A673 (cell line): Measurements from ENCODE around the gene RILP. TPM values are rescaled to one million over a fixed set of nuclear protein-coding genes. Genes with fewer than 3 reads are reported as not detected.

Experiments used
- BruUV-seq: library from RNA; stranded (reverse); fragments of 400-500 nt; replicated peaks from 2 replicates; lab custom pipeline; 2021; lab: Mats Ljungman, UMichigan
- CTCF ChIA-PET: fragments of 300-600 bp; sonication (Branson Sonifier 250); formaldehyde crosslinking; loops from one replicate; lab custom pipeline; 2022; ENCODE audit warnings: antibody characterized with exemption; lab: Charles Lee
- POLR2A ChIA-PET: fragments of 300-600 bp; sonication (Branson Sonifier 250); formaldehyde crosslinking; loops from one replicate; lab custom pipeline; 2022; ENCODE audit warnings: antibody characterized with exemption; ENCODE audit not compliant: low non-redundant PET; lab: Charles Lee
- DNase-seq: peaks from one replicate; pipeline ENCODE4 v3.0.0-alpha.2; 2015; ENCODE audit warnings: low spot score
- H3K27ac ChIP-seq: fragments of 200-600 bp; sonication (generic); 2 replicates; pipeline ENCODE4 v1.5.1; 2016; ENCODE audit warnings: mixed run types, low read depth, mild to moderate bottlenecking, mixed read lengths, antibody characterized with exemption, low read length; ENCODE audit not compliant: poor library complexity, severe bottlenecking
- H3K27me3 ChIP-seq: fragments of 200-600 bp; sonication (generic); replicated peaks from 2 replicates; pipeline ENCODE4 v1.6.1; 2017; ENCODE audit warnings: mixed run types, low read depth, mild to moderate bottlenecking, mixed read lengths, antibody characterized with exemption, low read length; ENCODE audit not compliant: insufficient read depth, poor library complexity
- H3K36me3 ChIP-seq: fragments of 200-600 bp; sonication (generic); 2 replicates; pipeline ENCODE4 v1.6.1; 2016; ENCODE audit warnings: mixed run types, mild to moderate bottlenecking, mixed read lengths, antibody characterized with exemption, low read length; ENCODE audit not compliant: insufficient read depth, poor library complexity, severe bottlenecking
- H3K4me1 ChIP-seq: fragments of 200-600 bp; sonication (generic); 2 replicates; pipeline ENCODE4 v1.6.1; 2017; ENCODE audit warnings: mixed run types, mild to moderate bottlenecking, mixed read lengths, antibody characterized with exemption, low read length; ENCODE audit not compliant: insufficient read depth, poor library complexity, severe bottlenecking
- H3K4me3 ChIP-seq: fragments of 200-600 bp; sonication (generic); 2 replicates; pipeline ENCODE4 v1.5.1; 2016; ENCODE audit warnings: low read depth, mixed run types, mild to moderate bottlenecking, mixed read lengths, low read length; ENCODE audit not compliant: poor library complexity, severe bottlenecking
- H3K9me3 ChIP-seq: fragments of 200-600 bp; sonication (generic); 2 replicates; pipeline ENCODE4 v1.6.1; 2016; ENCODE audit warnings: mixed run types, low read depth, mild to moderate bottlenecking, mixed read lengths, antibody characterized with exemption, low read length; ENCODE audit not compliant: poor library complexity, severe bottlenecking
- CTCF ChIP-seq: fragments of 300-800, 200-600 bp; sonication (generic); conservative IDR thresholded peaks from 2 replicates; pipeline ENCODE4 v1.5.1; 2017; ENCODE audit warnings: low read depth, mild to moderate bottlenecking, antibody characterized with exemption, low read length, moderate library complexity, mixed read lengths
- EZH2 ChIP-seq: fragments of 200-600 bp; sonication (generic); IDR thresholded peaks from 2 replicates; pipeline ENCODE4 v1.6.1; 2017; ENCODE audit warnings: borderline replicate concordance, low read depth, mild to moderate bottlenecking, mixed read lengths, antibody characterized with exemption, low read length; ENCODE audit not compliant: poor library complexity, severe bottlenecking
- intact Hi-C: fragments of 100-400 bp; cut with micrococcal nuclease; formaldehyde crosslinking; loops from one replicate; pipeline ENCODE4 v1.10.0; 2022; ENCODE audit not compliant: unreplicated experiment
- total RNA-seq: library from RNA; stranded (reverse); gene quantifications from 2 replicates; pipeline ENCODE4 v1.2.3, GENCODE V29; 2021

The RILP gene
- total RNA-seq, 1 experiment from 2014 or later, result 0.73 TPM

GRCh38 chr17:1636732-1637285, 12.9 kb downstream of the RILP start:
- CTCF ChIA-PET, result no interaction called here

GRCh38 chr17:1635675-1636465, 13.8 kb downstream of the RILP start:
- intact Hi-C loops, result no loop called here
- DNase-seq, result no peak
- TF ChIP-seq CTCF (no peak), EZH2 (no peak)
- Histone ChIP-seq H3K4me3 (no peak overlapping the region), H3K4me1 (no peaks in the 10 kb centered on the region), H3K27me3 (no peaks in the 10 kb centered on the region), H3K27ac (no peak overlapping the region), H3K9me3 (no peaks in the 10 kb centered on the region), H3K36me3 (no peaks in the 10 kb centered on the region)
- POLR2A ChIA-PET, result interaction anchor here (0.6 kb wide), 1 partner anchor 8 kb away, joined by 11 read pairs; no protein-coding TSS in a partner anchor
- CTCF ChIA-PET, result no interaction called here
- BruUV-seq, result no TSS peak

More at GRCh38 chr17:1636732-1637285, 12.9 kb downstream of the RILP start:
- BruUV-seq, result no TSS peak
- TF ChIP-seq EZH2 (no peak), CTCF (no peak)
- intact Hi-C loops, result no loop called here
- POLR2A ChIA-PET, result no interaction called here
- Histone ChIP-seq H3K27me3 (no peaks in the 10 kb centered on the region), H3K9me3 (no peaks in the 10 kb centered on the region), H3K27ac (no peak overlapping the region), H3K36me3 (no peaks in the 10 kb centered on the region), H3K4me3 (no peak overlapping the region), H3K4me1 (no peaks in the 10 kb centered on the region)
- no peak for DNase-seq

GRCh38 chr17:1634841-1635650, 14.6 kb downstream of the RILP start:
- ChIA-PET CTCF (no interaction called here), POLR2A (interaction anchor here (0.6 kb wide), 1 partner anchor 7 kb away, joined by 11 read pairs; no protein-coding TSS in a partner anchor)
- Histone ChIP-seq H3K4me3 (no peak overlapping the region), H3K27me3 (peaks cover 7% of the 10 kb centered on the region), H3K4me1 (no peaks in the 10 kb centered on the region), H3K27ac (no peak overlapping the region), H3K36me3 (no peaks in the 10 kb centered on the region), H3K9me3 (no peaks in the 10 kb centered on the region)
- no TSS peak for BruUV-seq
- TF ChIP-seq EZH2 (no peak), CTCF (no peak)
- no peak for DNase-seq
- intact Hi-C loops, result no loop called here
